ENCODE results near the gene IQGAP2. TPM values are rescaled to one million over a fixed set of nuclear protein-coding genes. Genes with fewer than 3 reads are reported as not detected.
"Not testable (repeated sequence)": the region's sequence is repeated elsewhere in the genome, so short reads cannot be mapped to it uniquely, and the experiment has no call there.

The IQGAP2 gene
- total RNA-seq, 1 donor from 2014 or later: 43.5 TPM

DNA sequence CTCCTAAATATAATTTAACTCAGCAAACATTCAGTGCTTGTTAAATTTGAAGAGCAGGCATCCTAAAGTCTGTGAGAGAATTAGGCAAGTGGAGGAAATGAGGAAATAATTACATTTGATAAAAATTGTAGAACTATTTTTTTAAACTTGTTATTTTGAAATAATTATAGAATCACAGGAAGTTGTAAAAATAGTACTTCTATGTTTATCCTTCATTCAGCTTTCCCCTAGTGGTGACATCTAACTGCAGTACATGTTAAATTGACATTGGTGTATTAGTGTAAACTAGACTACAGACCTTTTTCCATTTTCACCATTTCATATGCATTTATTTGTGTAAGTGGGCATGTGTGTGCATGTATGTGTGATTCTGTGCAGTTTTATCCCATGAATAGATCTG, 168.5 kb downstream of the IQGAP2 start:
- no peak for DNase-seq

DNA sequence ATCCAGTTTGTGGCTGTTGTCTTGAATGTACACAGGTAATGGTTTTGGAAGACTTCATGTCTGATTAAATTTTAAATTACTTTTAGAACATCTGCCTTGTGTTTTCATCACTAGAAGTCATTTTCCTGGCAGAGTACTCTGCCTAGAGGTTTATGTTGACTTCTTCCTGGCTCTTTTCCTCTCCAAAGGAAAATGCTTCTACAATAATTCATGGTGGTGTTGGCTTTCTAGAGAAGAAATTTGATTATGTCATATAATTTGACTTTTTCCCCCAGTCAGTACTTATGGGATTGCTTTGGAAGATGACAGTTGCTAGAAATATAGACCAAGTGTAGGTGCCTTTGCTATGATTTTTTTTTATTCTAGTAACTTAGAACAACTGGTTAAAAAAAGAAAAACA, 173.4 kb downstream of the IQGAP2 start:
- DNase-seq: no peak

- no peak for DNase-seq
These were observed 173.9 kb downstream of the IQGAP2 start for GRCh38 chr5:76576996-76577395.

DNA sequence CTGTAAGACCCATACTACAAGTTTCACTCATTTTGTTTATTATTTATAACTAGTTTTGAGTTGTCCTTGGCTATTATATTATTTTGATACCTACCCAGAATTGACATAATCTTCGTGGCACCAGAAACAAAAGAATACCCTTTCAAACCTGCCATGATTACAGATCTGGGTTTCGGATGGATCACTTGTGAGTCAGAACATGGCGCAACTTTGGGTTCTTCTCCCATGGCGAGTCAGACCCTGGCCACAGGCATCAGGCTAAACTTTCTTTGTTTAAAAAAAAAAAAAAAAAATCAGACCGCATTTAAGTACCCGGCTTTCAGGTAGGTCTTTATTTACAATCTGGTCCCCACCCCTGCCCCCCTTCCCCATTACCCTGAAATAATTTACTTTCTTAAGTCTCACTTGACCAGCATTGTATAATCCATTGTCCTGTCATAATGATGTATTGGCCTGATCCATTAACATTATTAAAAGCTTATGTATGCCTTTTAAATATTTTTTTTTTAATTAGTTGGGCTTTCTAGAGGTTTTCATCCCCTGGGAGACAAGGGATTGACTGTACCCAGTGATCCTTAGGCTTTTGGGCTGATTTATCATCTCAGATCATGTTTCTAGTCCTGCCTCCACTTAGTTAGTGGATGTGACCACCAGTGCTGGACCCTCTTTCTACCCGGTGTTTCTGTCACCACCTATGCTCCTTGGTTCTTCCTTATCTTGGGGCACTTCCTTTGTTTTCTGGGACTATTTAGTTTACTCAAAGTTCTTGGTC, 176.3 kb downstream of the IQGAP2 start:
- DNase-seq: no peak

GRCh38 chr5:76580981-76581380, 177.9 kb downstream of the IQGAP2 start:
- DNase-seq: no peak

- peak; percentile 31 for DNase-seq
These were observed 179.4 kb downstream of the IQGAP2 start for GRCh38 chr5:76582230-76583162.

- DNase-seq: peak; percentile 20
These were observed 180.3 kb downstream of the IQGAP2 start for GRCh38 chr5:76583163-76584047.

GRCh38 chr5:76585783-76586217, 182.7 kb downstream of the IQGAP2 start:
- no peak for DNase-seq

- no peak for DNase-seq
These were observed 183.4 kb downstream of the IQGAP2 start for GRCh38 chr5:76586531-76586930.

DNA sequence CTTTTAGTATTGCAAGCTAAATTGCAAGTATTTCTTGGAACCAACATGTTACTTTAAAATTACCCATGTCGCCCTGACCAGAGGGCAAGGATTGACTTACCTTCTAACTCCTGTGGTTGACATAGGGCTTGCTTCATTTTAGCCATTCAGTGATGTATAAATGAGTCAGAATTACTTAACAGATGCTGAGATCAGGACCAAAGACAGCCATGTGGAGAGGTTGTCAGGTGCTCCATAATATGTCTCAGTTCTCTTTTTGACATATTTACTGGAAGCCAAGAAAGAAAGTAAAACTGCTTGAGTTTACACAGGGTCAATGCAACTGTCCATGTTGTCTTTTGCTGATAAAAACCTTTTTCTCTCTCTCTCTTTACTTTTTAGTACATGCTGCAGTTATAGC, 186.9 kb downstream of the IQGAP2 start:
- no peak for DNase-seq

- no peak for DNase-seq
These were observed 188.3 kb downstream of the IQGAP2 start for GRCh38 chr5:76591366-76591765.

DNA sequence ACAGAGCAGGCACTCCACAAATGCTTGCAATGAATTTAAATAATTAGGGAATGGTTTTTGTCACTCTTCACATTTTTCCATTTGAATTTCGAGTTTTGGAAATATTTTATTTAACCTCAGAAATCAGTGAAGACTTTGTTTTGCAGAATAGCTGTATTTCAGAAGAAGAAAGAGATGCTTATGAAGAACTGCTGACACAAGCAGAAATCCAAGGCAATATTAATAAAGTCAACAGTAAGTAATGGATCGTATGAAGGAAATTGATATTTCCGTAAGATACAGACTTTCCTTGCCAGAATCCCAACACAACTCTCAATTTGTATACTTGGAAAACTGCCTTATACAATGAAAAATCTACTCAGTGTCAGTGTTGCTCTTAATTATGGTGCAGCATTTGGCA, 189.6 kb downstream of the IQGAP2 start:
- no peak for DNase-seq

DNA sequence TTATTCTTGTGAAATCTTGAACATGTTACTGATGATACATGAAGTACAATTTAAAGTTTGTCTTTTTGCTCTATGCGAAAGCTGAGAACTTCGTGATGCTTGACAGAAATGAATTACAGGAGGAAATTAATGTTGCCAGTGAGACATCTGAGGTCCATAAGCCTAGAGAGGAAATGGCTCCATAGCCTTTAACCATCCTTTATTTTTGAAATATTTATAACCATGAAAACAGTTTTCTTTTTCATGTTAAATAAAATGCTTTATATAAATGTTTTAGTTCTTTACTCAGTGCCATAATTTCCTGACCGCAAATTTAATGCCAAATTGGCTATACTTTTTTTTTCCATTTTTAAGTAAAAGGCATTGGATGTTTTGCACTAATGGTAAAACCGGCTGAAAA, 191.0 kb downstream of the IQGAP2 start:
- peak; percentile 73 for DNase-seq

- DNase-seq: no peak
These were observed 192.8 kb downstream of the IQGAP2 start for GRCh38 chr5:76595755-76596481.

GRCh38 chr5:76598531-76598930, 195.4 kb downstream of the IQGAP2 start:
- DNase-seq: peak; percentile 80

DNA sequence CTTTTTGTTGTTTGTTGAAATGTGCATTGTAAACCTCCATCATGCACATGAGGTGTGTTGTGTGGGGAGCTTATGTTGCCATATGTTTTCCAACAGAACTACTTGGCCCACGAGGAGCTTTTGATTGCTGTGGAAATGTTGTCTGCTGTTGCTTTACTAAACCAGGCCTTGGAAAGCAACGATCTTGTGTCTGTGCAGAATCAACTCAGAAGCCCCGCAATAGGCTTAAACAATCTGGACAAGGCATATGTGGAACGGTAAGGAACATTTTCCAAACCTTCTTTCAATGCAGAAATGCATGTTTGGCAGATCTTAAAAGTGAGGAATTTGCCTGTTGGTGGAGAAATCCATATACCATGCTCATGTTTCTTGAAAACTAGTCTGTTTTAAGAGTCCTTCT, 197.6 kb downstream of the IQGAP2 start:
- no peak for DNase-seq

DNA sequence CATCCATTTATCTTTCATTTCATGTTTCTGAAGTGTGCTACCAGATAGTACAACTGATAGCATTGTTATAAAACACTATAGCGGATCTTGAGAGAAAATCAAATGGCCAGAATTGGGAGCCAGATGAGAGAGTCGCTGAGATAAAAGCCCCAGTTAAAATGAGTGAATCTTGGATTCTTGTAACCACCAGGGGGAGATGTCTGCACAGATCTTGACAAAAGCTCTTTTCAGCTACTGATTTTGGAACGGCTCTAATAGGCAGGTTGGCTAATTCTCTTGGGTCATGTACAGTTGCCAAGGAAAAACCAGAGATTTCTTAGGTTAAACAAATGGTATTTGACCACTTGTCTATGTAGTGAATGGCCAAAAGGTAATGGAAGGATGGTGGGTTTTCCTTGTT, 198.4 kb downstream of the IQGAP2 start:
- DNase-seq: peak; percentile 63

- no peak for DNase-seq
These were observed 199.1 kb downstream of the IQGAP2 start for GRCh38 chr5:76602094-76602726.

DNA sequence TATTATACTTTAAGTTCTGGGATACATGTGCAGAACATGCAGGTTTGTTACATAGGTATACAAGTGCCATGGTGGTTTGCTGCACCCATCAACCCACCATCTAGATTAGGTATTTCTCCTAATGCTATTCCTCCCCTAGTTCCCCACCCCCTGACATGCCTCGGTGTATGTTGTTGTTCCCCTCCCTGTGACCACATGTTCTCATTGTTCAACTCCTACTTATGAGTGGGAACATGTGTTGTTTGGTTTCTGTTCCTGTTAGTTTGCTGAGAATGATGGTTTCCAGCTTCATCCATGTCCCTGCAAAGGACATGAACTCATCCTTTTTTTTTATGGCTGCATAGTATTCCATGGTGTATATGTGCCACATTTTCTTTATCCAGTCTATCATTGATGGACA, 200.9 kb downstream of the IQGAP2 start:
- DNase-seq: not testable (repeated sequence)

DNA sequence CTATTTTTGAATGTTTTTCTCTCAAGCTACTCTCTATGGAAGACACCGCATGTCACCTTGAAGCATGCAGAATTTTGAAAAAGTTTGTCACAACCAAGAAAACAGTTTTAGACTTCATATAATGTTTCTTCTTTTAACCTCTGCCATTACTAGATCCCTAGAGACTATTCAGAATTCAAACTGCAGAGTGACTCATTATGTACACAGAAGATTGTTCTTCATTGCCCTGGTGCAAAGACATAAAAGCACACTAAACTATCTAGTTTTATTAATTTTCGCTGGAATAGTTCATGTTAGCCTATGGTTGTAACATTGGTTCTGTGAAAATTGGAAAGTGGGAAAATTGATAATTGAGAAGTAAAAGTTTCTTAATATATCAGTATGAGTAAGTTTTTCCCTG, 201.8 kb downstream of the IQGAP2 start:
- no peak for DNase-seq

DNA sequence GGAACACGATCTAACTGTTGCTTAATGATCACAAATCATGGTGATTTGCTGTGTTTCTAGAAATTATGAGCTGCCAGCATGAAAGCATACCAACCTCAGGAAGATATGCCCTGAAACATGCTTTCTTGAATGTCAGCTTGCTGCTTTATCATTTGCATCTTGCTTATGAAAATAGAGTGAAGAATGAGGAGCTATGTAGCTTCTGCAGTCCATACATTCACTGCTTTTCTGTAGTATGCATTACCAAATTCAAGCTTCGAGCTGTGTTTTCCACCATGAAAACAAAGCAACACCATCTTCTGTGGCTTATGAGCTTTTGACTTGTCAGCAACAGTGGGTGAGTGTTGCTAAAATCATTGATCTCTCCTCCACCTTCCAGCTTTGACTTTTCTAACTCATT, 203.6 kb downstream of the IQGAP2 start:
- no peak for DNase-seq
